Activated CD8-positive, alpha-beta T cell treated with anti-CD3 and anti-CD28 coated beads, Interleukin-2, amount 10 ng/mL, durations not matched to agents 7 days and 5 days (primary cell): Measurements from ENCODE around the gene SMIM28. TPM values are rescaled to one million over a fixed set of nuclear protein-coding genes. Genes with fewer than 3 reads are reported as not detected.

Source experiments
- ATAC-seq: fragments of 150-1000 bp; cut with Tn5 transposase; one replicate; pipeline ENCODE4 v1.10.0; 2021; ENCODE audit warnings: moderate library complexity
- CTCF ChIA-PET: fragments of 350-600 bp; sonication (Branson Sonifier 250); formaldehyde crosslinking; loops from one replicate; lab custom pipeline; 2021; ENCODE audit warnings: antibody characterized with exemption; lab: Charles Lee
- POLR2A ChIA-PET: fragments of 350-600 bp; sonication (Branson Sonifier 250); formaldehyde crosslinking; loops from one replicate; lab custom pipeline; 2021; ENCODE audit warnings: antibody characterized with exemption; lab: Charles Lee
- DNase-seq: peaks from one replicate; pipeline ENCODE4 v3.0.0-alpha.2; 2020
- H3K27ac Mint-ChIP-seq: one replicate; pipeline ENCODE4 v1.8.0; 2021; ENCODE audit warnings: mild to moderate bottlenecking, mixed read lengths
- H3K27me3 Mint-ChIP-seq: one replicate; pipeline ENCODE4 v1.8.0; 2021; ENCODE audit warnings: low read depth, mixed read lengths
- H3K36me3 Mint-ChIP-seq: one replicate; pipeline ENCODE4 v1.8.0; 2021; ENCODE audit warnings: low read depth, mixed read lengths
- H3K4me1 Mint-ChIP-seq: one replicate; pipeline ENCODE4 v1.8.0; 2021; ENCODE audit warnings: low read depth, mixed read lengths
- H3K4me3 Mint-ChIP-seq: one replicate; pipeline ENCODE4 v1.8.0; 2021; ENCODE audit warnings: mild to moderate bottlenecking, mixed read lengths
- H3K9me3 Mint-ChIP-seq: one replicate; pipeline ENCODE4 v1.8.0; 2022; ENCODE audit warnings: mixed read lengths; ENCODE audit not compliant: insufficient read depth
- total RNA-seq, 2 experiments: library from RNA; stranded (reverse); gene quantifications; one replicate each; pipeline ENCODE4 v1.2.3, GENCODE V29; 2021

The SMIM28 gene
- total RNA-seq, 2 experiments from 2014 or later = not detected

DNA sequence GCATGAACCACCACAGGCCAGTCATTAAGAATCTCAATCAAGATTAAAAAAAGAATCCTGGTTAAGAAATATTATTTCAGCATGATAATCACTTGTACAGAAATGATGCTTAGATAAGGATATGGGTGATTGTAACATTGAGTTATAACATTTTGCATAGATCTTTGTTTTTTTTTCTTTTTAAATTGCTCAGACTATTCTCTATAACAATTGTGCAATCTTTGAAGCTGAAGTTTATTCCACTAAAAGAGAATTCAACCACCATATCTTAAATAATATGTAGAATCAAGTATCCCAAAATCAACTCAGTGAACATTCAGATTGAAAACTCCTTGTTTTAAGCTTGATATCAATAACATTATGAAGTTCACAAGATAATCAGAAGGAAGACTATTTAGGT is 663 bp upstream of the SMIM28 start:
- H3K4me1 Mint-ChIP-seq = no peaks in the 10 kb centered on the region
- no peaks in the 10 kb centered on the region for H3K36me3 Mint-ChIP-seq
- H3K9me3 Mint-ChIP-seq = no peaks in the 10 kb centered on the region
- peaks cover 2% of the 10 kb centered on the region for H3K27me3 Mint-ChIP-seq
- ChIA-PET POLR2A (no interaction called here), CTCF (no interaction called here)
- no peak overlapping the region for H3K4me3 Mint-ChIP-seq
- ATAC-seq (no peak), DNase-seq (no peak)
- H3K27ac Mint-ChIP-seq = no peak overlapping the region

DNA sequence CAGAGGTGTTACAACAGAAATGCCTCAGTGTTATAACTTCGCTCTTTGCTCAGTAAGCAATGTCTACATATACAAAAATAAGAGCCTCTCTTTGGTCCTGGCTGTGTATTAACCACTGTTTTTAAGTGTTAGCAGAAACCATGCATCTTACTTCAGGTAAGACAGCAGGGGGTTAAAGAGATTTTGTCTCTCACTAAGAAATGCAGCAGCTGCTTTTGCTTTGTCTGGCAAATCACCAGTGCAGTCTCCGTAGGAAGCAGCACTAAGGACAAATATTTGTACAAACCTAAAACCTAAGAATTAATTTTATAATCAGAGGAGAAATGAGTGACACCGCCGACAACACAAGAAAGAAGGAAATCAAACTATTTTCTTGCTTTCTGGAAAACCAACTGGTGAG is 758 bp downstream of the SMIM28 start:
- peaks cover 2% of the 10 kb centered on the region for H3K27me3 Mint-ChIP-seq
- H3K36me3 Mint-ChIP-seq = no peaks in the 10 kb centered on the region
- POLR2A ChIA-PET = no interaction called here
- no peak overlapping the region for H3K4me3 Mint-ChIP-seq
- no peaks in the 10 kb centered on the region for H3K4me1 Mint-ChIP-seq
- H3K27ac Mint-ChIP-seq = no peak overlapping the region
- DNase-seq = no peak
- H3K9me3 Mint-ChIP-seq = no peaks in the 10 kb centered on the region
- CTCF ChIA-PET = no interaction called here
- ATAC-seq = no peak

DNA sequence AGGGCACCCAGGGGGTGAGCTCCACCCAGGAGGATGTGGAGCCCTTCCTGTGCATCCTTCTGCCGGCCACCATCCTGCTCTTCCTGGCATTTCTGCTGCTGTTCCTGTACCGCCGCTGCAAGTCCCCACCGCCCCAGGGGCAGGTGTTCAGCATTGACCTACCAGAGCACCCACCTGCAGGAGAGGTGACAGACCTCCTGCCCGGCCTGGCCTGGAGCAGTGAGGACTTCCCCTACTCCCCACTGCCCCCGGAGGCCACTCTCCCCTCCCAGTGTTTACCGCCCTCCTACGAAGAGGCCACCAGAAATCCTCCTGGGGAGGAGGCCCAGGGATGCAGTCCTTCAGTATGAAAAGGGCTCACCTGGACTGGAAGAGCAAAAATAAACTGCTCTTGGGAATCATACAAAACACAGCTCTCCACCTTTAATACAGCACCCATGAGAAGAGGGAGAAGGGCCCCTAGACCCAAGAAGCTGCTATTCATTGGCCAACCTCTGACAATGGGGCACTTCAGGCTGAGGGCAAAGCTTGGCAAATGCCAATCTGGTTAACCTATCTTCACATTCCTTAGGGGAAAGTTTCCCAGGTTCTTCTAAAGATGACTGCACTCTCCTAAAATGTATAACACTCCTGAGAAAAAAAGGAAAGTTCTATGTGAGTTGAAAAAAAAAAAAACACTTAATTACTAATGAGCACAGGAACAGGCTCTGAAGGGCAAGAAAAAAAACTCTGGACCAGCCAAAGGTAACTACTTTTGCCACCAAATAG is 5.0 kb downstream of the SMIM28 start:
- H3K4me1 Mint-ChIP-seq = no peaks in the 10 kb centered on the region
- peaks cover 4% of the 10 kb centered on the region for H3K27me3 Mint-ChIP-seq
- no peaks in the 10 kb centered on the region for H3K36me3 Mint-ChIP-seq
- ChIA-PET CTCF (no interaction called here), POLR2A (no interaction called here)
- H3K9me3 Mint-ChIP-seq = no peaks in the 10 kb centered on the region
- no peak for DNase-seq
- no peak overlapping the region for H3K27ac Mint-ChIP-seq
- no peak for ATAC-seq
- H3K4me3 Mint-ChIP-seq = no peak overlapping the region

DNA sequence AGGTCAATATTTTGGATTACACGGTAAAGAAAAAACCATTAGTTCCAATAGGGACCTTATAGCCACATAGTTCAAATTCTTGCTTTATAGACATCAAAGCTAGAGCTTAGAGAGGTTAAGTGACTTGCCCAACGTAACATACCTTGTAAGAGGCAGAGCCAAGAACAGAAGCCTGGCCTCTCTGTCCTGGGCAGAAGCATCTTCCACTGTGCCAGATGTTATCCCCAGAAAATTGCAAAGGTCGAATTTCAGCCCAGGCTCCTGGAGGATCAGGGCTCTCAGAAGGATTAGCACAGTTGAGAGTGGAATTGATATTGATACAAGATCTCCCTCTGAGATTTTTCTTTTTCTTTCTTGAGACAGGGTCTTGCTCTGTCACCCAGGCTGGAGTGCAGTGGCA is 6.1 kb downstream of the SMIM28 start:
- ChIA-PET CTCF (no interaction called here), POLR2A (no interaction called here)
- Mint-ChIP-seq H3K9me3 (no peaks in the 10 kb centered on the region), H3K27me3 (peaks cover 7% of the 10 kb centered on the region), H3K4me3 (no peak overlapping the region), H3K36me3 (no peaks in the 10 kb centered on the region), H3K27ac (no peak overlapping the region), H3K4me1 (no peaks in the 10 kb centered on the region)
- ATAC-seq = no peak
- DNase-seq = no peak

DNA sequence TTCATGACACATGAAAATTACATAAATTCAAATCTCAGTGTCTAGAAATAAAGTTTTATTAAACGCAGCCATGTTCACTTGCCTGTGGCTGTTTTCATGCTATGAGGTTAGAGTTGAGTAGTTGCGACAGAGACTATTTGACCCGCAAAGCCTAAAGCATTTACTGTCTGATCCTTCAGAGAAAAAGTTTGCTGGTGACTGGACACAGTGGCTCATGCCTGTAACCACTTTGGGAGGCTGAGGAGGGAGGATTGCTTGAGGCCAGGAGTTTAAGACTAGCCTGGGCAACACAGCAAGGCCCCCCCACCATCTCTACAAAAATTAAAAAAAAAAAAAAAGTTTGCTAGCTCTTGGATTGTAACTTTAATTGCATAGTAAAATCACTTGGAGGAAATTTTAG is 9.2 kb downstream of the SMIM28 start:
- Mint-ChIP-seq H3K9me3 (no peaks in the 10 kb centered on the region), H3K27me3 (peaks cover 13% of the 10 kb centered on the region), H3K4me1 (no peaks in the 10 kb centered on the region), H3K36me3 (no peaks in the 10 kb centered on the region), H3K27ac (no peak overlapping the region), H3K4me3 (no peak overlapping the region)
- no peak for ATAC-seq
- DNase-seq = no peak
- POLR2A ChIA-PET = no interaction called here
- CTCF ChIA-PET = no interaction called here

DNA sequence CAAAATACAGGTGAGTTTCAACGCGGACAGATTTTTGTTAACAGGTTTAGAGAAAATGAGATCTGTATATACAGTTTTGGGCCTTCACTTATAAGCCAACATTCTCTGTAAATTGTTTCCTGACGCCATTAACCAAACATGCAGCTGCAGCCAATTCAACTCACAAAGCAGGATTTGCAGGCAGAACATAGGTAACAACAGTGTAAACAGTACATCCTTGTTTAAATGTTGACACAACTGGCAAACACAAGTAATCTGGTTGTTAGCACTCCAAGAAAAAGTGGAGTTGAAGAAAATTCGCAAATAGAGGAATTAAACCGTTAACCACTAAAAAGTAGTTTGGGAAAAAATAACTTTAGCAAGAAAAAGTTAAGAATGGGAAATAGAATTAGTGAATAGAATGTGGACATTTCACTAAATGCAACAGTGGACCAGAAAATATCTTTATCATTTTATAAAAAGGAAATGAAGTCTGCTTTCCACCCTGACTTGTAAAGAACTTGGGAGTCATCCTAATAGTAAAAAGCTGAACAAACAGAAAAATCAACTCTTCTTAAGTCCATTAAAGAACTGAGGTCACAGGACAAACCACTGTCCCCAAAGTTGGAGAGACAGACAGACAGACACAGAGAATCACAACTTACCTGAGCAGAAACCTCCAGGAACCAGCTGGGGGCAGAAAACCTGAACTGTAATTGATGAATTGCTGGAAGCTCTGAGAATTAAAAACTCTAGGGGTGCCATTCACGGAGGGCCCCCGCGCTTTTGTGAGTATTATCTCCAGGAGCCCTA is 10.1 kb downstream of the SMIM28 start:
- H3K4me1 Mint-ChIP-seq = no peaks in the 10 kb centered on the region
- peaks cover 14% of the 10 kb centered on the region for H3K27me3 Mint-ChIP-seq
- DNase-seq (no peak), ATAC-seq (no peak)
- H3K27ac Mint-ChIP-seq = no peak overlapping the region
- no peaks in the 10 kb centered on the region for H3K36me3 Mint-ChIP-seq
- H3K4me3 Mint-ChIP-seq = no peak overlapping the region
- no peaks in the 10 kb centered on the region for H3K9me3 Mint-ChIP-seq
- CTCF ChIA-PET = no interaction called here
- POLR2A ChIA-PET = no interaction called here

DNA sequence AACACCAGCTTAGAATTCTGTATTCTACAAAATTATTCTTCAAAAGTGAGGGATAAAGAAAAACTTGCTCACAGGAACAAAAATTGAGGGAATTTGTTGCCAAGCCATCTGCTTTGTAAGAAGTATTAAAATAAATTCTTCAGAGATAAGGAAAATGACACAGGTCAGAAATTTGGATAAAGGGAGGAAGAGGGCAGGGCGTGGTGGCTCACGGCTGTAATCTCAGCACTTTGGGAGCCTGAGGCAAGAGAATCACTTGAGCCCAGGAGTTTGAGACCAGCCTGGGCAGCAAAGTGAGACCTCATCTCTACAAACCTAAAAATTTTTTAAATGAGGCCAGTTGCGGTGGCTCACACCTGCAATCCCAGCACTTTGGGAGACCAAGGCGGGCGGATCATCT is 11.8 kb downstream of the SMIM28 start:
- Mint-ChIP-seq H3K27ac (no peak overlapping the region), H3K4me1 (peaks cover 5% of the 10 kb centered on the region), H3K27me3 (peaks cover 17% of the 10 kb centered on the region), H3K4me3 (no peak overlapping the region), H3K9me3 (no peaks in the 10 kb centered on the region), H3K36me3 (no peaks in the 10 kb centered on the region)
- no peak for DNase-seq
- ATAC-seq = no peak
- ChIA-PET POLR2A (no interaction called here), CTCF (no interaction called here)

DNA sequence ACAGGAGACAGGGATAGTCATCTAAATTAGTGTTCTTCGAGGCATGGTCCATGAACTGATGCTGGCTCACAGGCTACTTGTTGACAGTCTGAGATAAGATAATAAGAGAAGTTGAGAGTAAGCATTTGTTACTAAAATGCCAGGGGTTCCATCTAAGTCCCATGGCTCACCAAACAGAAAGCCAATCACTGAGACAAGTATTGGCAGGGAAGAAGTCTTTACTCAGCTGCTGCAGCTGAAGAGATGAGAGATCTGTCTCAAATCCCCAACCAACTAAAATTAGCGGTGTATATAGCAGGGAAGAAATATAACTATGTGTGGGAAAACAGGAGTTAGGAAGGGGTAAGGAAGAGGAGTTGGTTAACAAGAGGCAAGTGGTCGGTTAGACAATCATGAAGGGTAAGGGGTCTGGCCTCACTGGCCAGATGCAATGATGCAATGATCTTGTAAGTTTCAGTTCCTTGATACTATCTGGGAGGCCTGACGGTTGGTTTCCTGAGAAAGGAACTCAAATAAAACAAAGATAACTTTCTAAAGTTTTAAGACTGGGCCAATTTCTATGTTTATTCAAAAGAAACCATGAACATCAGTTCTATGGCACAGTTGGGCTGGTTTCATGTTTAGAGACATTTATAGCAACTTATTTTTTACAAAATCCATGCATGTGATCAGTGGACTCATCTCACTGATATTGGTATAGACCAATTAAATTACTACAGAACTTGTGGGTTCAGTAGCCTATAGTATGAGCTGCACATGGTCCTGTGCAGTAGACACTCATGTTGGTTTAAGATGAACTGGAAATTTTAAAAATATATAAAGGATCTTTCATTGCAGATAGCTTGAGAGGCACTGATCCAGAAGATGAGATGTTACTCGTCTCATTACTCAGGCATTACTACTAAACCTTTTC is 16.4 kb downstream of the SMIM28 start:
- Mint-ChIP-seq H3K9me3 (no peaks in the 10 kb centered on the region), H3K36me3 (no peaks in the 10 kb centered on the region), H3K4me3 (no peak overlapping the region), H3K4me1 (peaks cover 5% of the 10 kb centered on the region), H3K27ac (no peak overlapping the region), H3K27me3 (peaks cover 10% of the 10 kb centered on the region)
- no peak for ATAC-seq
- DNase-seq = no peak
- CTCF ChIA-PET = no interaction called here
- POLR2A ChIA-PET = no interaction called here

DNA sequence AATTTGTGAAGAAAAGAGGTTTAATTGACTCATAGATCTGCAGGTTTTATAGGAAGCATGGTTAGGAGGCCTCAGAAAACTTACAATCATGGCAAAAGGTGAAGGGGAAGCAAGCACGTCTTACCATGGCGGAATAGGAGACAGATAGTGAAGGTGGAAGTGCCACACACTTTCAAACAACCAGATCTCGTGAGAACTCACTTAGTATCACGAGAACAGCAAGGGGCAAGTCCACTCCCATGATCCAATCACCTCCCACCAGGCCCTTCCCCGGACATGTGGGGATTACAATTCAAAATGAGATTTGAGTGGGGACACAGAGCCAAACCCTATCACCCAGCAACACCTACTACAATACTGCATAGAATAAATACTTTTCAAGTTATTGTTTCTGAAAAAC is 19.0 kb downstream of the SMIM28 start:
- Mint-ChIP-seq H3K27ac (no peak overlapping the region), H3K9me3 (no peaks in the 10 kb centered on the region), H3K4me3 (no peak overlapping the region), H3K27me3 (peaks cover 17% of the 10 kb centered on the region), H3K36me3 (no peaks in the 10 kb centered on the region), H3K4me1 (peaks cover 5% of the 10 kb centered on the region)
- ChIA-PET POLR2A (no interaction called here), CTCF (interaction anchor here (1.0 kb wide), 1 partner anchor 8 kb away, joined by 3 read pairs; the partner anchor contains the start of gene HEBP2)
- ATAC-seq = no peak
- DNase-seq = no peak

DNA sequence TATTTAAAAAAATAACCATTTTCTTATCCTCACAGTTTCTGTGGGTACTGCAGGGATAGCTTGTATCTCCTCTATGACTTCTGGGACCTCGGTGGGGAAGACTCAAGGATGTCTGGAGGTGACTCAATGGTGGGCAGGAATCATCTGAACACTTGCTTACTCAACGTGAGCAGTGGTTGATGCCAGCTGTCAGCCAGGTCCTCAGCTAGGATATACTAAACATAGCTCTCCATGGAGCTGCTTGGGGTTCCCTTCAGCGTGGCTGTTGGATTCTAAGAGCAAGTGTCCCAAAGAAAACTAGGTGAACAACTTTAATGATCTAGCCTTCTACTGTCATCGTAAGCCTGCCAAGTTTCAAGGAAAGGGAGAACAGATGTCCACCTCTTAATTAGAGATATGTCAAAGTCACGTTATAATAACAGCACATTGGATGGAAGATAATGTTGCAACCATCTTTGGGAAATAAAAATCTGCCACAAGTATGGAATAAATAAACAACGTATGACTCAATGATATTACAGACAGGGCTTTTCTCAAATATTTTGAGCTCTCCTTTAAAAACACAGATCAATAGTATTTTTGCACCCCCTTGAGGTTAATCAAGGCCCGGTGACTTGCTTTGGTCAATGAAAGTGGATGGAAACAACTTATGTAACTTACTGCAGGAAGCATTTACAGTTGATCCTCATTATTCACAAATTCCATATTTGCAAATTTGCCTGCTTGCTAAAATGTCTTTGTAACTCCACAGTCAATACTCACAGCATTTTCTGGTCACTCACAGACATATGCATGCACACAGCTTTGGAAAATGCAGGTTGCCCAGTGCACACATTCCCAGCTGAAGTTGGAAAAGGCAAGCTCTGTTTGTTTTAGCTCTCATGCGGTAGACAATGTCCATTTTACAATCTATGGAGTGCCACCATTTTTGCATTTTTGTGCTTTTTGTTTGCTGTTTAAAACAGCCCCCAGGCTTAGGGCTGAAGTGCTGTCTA is 19.7 kb downstream of the SMIM28 start:
- CTCF ChIA-PET = interaction anchor here (1.0 kb wide), 1 partner anchor 281 kb away, joined by 4 read pairs; no protein-coding TSS in a partner anchor
- ATAC-seq = no peak
- Mint-ChIP-seq H3K4me3 (no peak overlapping the region), H3K36me3 (no peaks in the 10 kb centered on the region), H3K9me3 (no peaks in the 10 kb centered on the region), H3K27me3 (peaks cover 14% of the 10 kb centered on the region), H3K27ac (no peak overlapping the region), H3K4me1 (peaks cover 5% of the 10 kb centered on the region)
- POLR2A ChIA-PET = interaction anchor here (0.6 kb wide), 1 partner anchor 17 kb away, joined by 3 read pairs; no protein-coding TSS in a partner anchor
- DNase-seq = no peak

DNA sequence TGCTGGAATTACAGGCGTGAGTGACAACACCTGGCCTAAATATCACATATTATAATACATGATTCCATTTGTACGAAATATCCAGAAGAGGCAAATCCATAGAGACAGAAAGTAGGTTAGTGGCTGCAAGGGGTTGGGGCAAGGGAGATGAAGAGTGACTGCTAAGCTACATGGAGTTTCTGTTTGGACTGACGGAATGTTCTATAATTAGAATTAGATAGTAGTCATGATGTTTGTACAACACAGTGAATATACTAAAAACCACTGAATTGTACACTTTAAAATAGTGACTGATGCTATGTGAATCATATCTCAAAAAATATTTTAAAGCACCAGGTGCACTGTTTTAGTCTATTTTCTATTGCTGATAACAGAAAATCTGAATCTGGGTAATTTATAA is 22.6 kb downstream of the SMIM28 start:
- Mint-ChIP-seq H3K4me1 (peaks cover 9% of the 10 kb centered on the region), H3K4me3 (no peak overlapping the region), H3K27ac (no peak overlapping the region), H3K9me3 (no peaks in the 10 kb centered on the region), H3K36me3 (peaks cover 4% of the 10 kb centered on the region), H3K27me3 (peaks cover 11% of the 10 kb centered on the region)
- ChIA-PET POLR2A (no interaction called here), CTCF (no interaction called here)
- ATAC-seq = no peak
- DNase-seq = no peak
